DMS114 treated with DMSO at 0.1 percent for 48 hours (cell line): ENCODE results near the gene GABRG3.

Experiments
- DNase-seq: peaks from one replicate; lab custom pipeline; 2025; ENCODE audit not compliant: unreplicated experiment; lab: John Stamatoyannopoulos, UW

GABRG3 gene

DNA sequence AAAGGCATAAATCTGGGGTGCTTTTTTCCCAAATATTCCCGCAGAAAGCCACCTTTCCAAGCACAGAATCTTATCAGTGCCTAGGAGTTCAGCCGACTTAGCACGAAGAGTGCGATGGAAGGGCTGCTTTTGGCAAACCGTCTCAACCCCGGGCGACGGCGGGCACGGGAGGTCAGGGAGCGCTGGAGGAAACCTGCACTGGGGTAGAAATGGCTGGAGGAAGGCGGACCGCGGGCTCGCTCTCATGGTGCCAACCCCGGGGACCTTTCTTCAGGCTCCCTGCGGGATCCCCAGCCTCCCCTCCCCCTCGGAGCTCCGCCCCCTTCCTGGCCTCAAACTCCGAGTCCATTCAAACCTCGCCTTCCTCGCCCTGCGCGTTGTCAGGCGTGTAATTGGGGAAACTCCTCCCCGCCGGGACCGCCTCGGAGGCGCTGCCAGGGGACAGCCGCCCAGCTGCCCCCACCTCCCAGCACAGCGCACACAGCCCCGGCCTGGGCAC, at the start of gene GABRG3:
GABRG3 (plus strand) TSS at position 470 of the 499 bp plus-strand sequence.
- DNase-seq, result no peak

DNA sequence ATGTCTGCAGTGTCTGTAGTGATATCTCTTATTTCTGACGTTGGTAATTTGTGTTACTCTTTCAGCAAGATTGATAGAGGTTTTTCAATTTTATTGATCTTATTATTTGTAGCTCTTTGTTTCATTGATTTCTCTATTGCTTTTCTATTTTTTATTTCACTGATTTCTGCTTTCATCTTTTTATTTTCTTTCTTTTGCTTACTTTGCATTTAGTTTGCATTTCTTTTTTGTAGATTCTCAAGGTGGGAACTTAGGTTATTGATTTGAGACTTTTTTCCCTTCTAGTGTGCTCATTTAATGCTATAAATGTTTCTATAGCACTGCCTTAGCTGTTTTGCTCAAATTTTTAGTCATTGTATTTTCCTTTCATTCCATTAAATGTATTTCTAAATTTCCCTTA, 49.5 kb upstream of the GABRG3 start:
- DNase-seq, result no peak

DNA sequence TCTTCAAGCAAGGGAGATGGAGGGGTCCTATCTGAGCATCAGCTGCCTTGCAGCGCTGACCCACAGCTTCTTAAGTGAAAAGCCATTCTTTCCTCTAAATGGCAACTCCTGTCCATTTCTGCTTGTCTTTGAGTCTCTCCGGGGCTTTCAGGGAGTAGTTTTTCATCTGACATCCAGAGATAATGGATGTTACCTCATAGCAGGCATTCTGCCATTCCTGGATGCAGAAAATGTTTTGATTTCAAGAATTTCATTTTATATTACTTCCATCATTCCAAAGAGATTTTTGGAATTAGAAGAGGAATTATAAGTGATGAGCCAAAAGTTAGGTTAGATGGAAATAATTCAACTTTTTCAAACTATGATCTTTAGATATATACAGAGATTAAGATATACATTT, 44.9 kb upstream of the GABRG3 start:
- DNase-seq, result no peak

DNA sequence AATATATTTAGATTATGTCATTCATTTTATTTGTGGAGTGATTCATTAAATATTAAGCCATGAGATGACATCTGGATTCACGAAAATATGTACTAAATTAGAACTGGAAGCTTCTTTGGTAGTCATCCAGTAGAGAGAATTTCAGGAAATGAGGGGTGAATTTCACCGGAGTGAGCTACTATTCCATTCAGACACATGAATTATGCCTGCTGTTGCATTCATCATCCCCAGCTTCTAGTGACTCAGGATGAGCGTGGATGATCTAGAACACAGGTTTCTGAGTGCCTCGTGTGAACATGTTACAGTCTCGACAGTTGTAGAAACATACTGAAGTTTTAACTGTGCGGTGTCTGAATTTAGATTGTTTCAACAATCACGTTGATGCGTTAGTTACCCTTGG, 42.9 kb upstream of the GABRG3 start:
- DNase-seq, result no peak

DNA sequence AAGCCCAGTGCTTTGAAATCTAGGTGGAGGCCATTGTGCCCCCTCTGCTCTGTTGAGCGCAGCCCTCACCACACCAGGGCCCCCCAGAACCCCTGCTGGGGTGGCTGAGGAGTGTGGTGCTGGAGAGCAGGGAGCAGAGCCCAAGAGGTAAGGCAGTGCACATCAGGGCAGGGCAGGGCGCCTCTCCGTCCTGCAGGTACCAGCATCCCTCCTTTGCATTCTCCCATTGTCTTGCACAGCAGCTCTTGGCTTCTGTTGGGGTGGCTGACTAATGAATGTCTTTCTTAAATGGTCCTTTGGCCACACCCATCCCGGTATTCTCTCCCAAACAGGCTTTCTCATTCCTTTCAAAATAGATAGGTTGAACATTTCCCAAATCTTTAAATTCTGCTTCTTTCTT, 41.4 kb upstream of the GABRG3 start:
- no peak for DNase-seq

DNA sequence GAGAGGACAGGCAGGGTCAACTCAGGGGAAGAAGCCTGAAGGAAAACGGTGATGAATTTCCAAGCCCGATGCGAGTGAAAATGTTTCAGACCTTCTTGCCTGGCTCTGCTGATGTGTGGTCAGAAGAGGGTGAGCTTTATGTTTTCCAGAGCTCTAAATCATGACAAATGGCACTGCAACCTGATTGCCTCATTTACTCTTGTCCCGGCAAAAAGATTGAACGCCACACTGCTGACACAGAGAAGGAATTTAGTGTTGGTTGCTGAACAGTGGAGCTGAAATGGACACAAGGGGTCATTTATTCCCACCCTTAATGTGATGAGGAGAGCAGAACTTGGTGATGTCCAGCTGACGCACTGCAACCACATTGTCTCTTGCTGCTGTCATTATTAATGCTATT, 36.1 kb upstream of the GABRG3 start:
- no peak for DNase-seq

DNA sequence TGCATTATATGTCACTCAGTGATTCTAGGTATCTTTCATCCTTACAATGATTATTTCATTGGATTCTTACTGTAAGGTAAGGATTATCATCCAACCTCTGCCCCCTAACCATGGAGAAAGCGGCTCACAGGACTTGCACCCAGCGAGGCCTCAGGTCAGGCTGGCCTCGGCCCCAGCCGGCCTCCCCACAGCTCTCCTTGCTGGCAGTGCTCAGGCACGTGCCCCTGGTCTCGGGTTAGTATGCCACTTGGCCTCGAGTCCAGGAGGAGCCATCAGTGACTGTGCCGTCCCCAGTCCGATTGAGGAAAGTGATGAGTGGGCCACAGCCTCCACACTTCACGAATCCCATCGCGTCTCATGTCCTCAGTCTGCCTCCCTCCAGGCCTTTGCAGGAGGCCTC, 35.7 kb upstream of the GABRG3 start:
- no peak for DNase-seq

DNA sequence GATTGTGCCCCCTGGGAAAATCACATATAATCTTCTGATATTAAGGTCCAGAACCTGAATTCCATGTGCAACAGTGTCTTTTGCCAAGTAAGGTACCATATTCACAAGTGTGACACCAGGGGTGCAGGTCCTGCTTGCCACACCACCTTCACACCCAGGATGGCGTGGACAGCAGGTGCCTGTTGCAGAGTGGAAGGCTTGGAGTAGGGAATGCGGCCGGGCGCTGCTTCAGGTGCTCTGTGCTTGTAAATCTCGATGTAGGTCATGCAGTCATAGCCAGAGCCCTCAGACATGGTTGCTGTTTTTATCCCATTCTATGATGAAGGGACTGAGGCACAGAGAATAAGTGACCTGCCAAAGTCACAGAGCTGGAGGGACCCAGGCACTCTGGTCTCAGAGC, 34.5 kb upstream of the GABRG3 start:
- no peak for DNase-seq

DNA sequence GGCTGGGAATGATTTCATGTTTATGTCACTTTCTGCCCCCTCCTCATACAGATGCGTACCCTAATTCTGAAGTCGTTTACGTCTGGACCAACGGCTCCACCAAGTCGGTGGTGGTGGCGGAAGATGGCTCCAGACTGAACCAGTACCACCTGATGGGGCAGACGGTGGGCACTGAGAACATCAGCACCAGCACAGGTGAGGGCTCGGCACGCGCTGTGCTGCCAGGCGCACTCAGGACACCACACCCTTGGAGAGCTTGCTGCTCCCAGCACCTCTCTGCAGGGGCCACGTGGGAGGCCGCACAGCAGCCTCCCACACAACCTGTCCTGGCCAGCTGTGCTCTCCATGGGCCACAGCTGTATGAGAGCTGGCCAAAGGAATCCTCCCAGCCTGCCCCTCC, 33.8 kb upstream of the GABRG3 start:
- no peak for DNase-seq

DNA sequence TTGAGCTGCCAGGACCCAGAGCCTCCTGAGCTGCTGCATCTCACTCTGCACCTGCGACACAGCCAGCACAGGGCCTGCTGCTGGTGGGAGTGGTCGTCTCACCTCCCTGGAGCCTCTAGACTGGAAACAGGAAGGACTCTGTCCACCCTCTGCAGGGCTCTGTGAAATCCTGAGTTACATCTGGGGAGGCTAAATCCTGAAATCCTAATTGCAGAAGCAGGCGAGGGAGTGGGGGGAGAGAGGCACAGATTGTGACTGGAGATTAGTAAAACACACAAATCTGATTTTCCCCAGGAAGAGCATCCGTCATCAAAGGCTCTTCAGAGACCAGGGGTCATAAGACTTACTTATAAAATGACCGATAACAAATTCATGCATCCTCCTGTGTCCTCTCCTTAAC, 31.6 kb upstream of the GABRG3 start:
- DNase-seq, result no peak

DNA sequence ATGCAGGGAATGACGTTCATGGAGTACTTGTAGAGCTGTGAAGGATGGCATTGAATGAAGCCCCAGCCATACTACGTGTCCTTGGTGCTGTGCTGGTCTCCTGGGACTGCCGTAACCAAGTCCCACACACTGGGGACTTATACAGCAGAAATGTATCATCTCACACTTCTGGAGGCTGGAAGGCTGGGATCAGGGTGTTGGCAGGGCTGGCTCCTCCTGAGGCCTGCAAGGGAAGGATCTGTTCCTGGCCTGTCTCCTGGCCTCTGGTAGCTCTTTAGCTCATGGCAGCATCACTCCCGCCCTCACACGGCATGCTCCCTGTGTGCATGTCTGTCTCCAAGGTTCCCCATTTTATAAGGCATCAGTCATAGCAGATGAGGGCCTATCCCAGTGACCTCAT, 29.5 kb upstream of the GABRG3 start:
- no peak for DNase-seq

DNA sequence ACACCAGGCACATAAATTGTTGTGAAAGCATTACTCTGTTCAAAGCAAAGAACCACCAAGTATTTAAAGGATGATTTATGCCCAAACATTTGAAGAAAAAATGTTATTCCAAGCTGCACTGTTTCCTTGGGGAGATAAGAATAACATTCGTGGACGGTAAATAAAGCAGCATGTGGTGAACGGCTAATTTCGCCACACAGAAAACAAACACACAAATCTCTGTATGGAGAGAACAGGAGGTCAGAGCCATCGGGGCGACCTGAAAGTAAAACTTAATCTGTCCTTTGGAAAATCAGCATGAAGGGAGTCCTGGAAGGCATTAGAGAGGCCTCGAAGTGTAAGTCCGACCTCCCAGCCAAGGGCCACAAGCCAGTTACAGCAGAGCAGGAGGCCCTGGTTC, 27.1 kb upstream of the GABRG3 start:
- no peak for DNase-seq

DNA sequence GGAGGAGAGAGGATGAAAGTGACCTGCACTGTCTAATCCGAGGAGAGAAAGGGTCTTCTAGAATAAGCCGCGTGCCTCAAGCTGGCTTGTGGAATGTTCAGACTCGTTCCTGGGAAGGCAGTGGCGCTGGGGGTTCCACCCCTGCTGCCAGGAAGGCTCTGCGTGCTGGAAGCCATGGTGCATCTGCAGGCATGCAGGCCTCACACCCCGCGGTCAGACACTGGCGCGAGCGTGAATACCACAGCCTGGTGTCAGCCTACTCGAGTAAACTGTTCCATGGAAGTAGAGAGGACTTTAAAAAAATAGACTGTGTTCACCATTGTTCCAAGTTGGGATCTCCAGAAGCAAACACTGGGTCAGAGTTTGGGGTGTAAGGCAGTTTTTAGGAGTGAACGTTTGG, 25.9 kb upstream of the GABRG3 start:
- no peak for DNase-seq

DNA sequence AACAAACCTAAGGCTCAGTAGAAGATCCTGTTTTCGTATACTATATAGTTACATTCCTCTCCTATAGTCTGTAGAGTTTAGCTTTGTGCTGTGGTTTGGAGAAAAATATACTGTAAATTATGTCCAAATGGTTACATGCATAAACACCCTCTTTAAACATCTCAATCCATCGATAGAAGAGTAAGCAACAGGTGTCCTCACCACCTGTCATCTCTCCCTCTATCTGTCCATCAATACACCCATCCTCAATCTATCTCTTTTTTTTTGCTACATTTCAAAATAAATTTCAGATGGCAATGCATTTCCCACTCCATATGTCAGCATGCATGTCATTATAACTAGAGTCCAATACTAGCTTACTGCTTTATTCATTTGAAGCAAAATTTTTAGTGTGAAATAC, 21.0 kb upstream of the GABRG3 start:
- no peak for DNase-seq

DNA sequence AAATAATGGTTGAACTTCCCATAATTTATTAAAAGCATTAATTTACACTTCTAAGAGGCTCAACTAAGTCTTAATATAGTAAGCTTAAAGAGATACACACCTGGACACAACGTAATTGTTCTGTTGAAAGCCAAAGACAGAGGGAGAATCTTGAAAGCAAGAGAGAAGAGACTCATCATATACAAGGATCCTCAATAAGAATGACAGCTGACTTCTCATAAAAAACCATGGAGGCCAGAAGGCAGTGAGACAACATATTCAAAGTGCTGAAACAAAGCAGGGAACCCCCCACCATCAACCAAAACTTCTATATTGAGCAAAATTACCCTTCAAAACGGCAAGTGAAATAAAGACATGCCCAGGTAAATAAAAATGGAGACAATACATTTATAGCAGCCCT, 16.6 kb upstream of the GABRG3 start:
- DNase-seq, result no peak

DNA sequence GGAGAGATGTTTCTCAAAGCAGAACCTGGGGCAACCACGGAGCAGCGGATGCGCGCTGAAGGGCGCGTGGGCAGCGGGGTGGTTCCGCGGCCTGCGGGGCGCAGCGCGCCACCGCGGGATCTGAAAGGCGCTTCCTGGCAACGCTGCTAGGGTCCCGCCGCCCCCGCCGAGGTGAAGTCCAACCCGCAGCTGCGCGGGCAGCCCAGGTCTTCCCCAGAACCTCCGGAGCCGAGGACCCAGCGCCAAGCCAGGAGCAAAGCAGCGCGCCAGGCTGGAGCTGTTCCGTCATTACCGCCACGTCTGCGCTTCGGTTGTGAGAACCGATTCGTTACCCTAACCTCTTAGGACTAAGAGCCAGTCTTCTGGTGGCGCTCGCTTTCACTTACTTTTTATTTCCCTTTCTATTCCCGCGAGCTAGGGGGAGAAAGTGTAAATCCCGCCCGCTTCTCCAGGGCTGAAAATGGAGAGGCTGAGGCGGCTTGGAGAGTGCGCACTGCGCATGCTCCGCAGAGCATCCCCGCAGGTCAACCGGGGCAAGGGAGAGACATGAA, 3.2 kb upstream of the GABRG3 start:
- DNase-seq, result peak; percentile 59

DNA sequence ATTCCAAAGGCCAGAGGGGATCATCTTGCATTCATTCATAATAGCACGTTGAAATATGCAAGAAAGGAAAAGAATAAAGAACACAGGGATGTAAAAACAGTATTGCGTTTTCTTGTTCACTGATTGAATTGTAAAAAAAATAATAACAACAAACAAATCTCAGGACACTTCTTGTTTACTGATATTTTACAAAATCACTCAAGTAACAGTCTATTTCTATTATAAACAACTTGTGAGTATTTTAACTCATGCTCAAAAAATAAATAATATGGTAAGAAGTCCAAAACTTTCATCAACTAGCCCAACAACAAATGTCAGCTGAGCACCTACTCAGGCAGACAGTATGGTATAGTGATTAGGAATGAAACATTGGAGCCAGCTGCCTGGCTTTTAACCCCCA, 2.2 kb upstream of the GABRG3 start:
- no peak for DNase-seq

DNA sequence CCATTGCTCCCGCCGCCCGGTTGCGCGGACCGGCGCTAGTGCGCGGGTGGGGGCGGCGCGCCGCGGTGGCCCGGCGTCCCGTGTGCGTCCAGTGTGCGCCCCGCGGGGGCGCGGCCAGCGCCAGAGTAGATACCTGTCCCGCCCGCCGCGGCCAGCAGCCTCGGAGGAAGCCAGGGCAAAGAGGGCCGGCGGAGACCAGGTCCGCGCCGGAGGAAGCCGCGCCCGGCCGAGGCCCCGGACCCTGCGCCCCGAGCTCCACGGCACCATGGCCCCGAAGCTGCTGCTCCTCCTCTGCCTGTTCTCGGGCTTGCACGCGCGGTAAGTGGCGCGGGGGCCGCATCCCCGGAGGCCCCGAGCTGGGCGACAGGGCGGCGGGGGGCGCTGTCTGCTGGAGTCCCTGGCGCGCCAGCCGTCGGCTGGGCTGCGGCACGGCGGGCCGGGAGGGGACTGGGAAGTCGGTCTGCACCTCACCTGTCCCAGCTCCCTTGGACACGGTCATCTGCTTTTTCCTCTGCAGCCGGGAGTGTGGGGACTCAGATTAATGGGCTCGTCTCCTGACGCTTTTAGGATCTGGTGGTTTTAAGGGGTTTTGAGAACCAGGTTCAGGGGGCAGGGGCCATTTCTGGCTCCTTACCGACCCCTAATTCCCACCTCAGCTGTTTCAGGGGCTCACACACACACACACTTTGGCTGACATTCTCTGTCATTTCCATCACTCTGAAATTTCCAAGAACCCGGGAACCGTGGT, 464 bp downstream of the GABRG3 start:
- DNase-seq, result no peak

DNA sequence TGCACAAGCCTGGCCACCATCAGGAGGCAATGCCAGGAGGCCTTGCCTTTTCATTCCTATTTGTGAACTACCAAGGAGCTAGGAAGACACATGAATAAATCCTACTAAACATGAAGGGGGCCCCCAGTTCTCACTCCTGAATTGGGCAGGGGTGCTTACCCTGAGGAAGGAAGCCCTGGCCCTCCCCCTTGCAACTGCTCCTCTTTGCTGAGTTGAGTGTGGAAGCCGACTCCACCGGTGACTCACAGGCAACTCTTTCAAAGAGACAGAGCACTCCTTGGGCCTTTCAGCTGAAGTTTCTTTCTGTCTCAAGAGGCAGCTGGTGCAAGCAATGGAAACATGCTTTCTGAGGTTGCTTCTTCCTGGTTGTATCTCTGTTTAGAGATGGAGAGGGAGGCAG, 1.7 kb downstream of the GABRG3 start:
- DNase-seq, result no peak

DNA sequence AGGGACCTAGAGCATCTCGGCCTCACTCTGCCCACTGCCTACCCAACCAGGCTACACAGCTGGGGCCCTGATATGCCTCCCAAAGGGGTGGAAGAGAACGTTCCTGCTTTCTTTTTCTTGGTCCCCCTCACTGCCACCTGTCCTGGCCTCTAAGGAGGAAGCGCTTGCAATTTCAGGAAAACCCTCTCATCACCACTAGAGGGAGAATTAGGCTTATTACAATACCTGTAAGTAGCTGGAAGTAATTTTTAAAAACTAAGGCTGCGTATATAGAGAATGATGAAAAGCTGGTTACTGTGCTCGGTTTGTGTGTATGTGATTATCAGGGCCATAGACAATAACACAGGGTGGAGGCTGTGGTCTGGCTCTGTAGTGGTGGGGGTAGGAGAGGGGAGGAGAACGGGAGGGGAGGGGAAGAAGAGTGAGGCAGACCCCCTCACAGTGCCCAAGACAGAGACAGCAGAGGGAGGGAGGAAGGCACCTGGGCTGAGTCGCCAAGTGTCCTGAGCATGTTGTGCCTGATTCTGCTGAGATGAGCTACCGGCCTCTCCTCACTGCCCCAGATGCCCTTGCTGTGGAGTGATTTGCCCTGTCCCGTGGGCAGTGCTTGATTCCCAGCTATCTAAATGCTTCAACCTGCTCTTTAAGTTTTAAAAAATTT, 3.3 kb downstream of the GABRG3 start:
- DNase-seq, result peak; percentile 37

DNA sequence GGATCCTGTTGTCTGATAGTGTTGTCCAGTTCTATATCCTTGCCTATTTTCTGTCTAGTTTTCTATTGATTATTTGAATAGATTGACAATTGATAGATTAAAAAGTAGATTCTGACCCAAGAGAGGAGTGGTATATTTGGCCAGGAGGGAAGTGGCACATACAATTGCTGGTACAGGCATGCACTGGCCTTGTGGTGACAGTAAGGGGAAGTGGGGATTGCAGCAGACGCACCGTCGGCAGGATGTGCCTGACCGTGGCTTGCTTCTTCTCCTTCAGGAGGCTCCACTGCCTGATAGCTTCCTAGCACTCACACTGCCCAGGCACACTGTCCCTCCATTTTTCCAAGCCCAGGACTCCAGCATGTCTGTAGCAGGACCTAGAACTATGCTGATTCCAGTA, 10.5 kb downstream of the GABRG3 start:
- no peak for DNase-seq

DNA sequence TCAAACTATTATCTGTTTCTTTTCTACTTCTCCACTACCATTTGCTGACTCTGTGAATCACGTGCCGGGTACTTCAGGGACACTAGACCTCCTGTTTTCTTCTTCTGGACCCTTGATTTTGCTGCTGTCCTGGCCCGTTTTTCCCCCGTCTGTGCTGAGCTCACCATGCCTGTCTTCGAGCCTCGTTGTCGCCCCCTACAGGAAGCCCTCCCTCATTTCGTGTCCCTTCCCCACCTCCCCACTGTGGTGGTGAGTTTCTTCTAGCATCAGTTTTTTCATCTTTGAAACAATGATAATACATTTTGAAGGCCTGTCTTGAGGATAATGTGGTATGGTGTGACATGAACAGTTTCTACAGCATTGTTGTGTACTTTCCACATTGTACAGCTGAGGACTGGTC, 12.8 kb downstream of the GABRG3 start:
- no peak for DNase-seq
